Heart left ventricle (tissue), 13 donors: ENCODE measurements around the gene FSTL5.

ENCODE experiments used
- CTCF ChIP-seq, 12 donors: fragments of 200-600 bp; sonication (generic) in 4 of 12; IDR thresholded peaks; one replicate each; pipeline versions ENCODE4 v1.5.0 to v1.8.0; 2018 to 2022; ENCODE audit warnings: antibody characterized with exemption in 12 of 12, mild to moderate bottlenecking in 5 of 12
- POLR2A ChIP-seq, 2 donors: fragments of 450-650 bp; IDR thresholded peaks; one replicate each; pipeline ENCODE4 v1.6.1; 2017; ENCODE audit warnings: antibody characterized with exemption in 2 of 2, mild to moderate bottlenecking in 2 of 2, moderate library complexity in 2 of 2
- donor health status: ischemic (EF 13 %, LVEDD 7.1; RV severe dilation, severe dysfunction).
- donor health status: DM: no; HTN: yes; CAD: no.
- donor health status: DM: no; HTN: no; CAD: no.
- donor health status: ischemic (EF 25% LVEDD 6.9; RV normal size, moderate dysfunction).
- donor health status: ischemic (EF 25% LVEDD 5.7; RV mildly dilated, moderate dysfunction).
- donor health status: ischemic (EF 35%, LVEDD 5.7; RV mildly dilated, moderate dysfunction).
- donor health status: nonischemic (EF 11% LVEDD 7.7; RV severe dilation, severe dysfunction).
- donor health status: DM: yes; HTN: yes; CAD: no.
- donor health status: PGD.
- donor health status: ischemic (EF 29% LVEDD 5.4; RV normal size, mild dysfunction).
- donor health status: nonischemic (EF 23%, LVEDD 6.1; RV moderate dilation, normal function).

GRCh38 chr4:161813389-161813788 is 350.4 kb downstream of the FSTL5 start:
- TF ChIP-seq POLR2A (IDR thresholded peaks at IDR 0.05) (no peak), CTCF (IDR thresholded peaks at IDR 0.05) (no peak)
